DOHH2 (cell line): ENCODE results near the gene LMTK2.

ENCODE experiments used
- H3F3A ChIP-seq: fragments of 200-600 bp; sonication (generic), shearing (Covaris generic); 2 replicates; pipeline ENCODE4 v1.6.0; 2016; ENCODE audit warnings: antibody characterized with exemption, mild to moderate bottlenecking; ENCODE audit not compliant: control insufficient read depth, insufficient read depth
- H3K27ac ChIP-seq: fragments of 200-600 bp; sonication (generic); 2 replicates; pipeline ENCODE4 v1.5.1; 2014; ENCODE audit warnings: low read depth, mild to moderate bottlenecking, low read length, moderate library complexity
- H3K27me3 ChIP-seq: fragments of 200-600 bp; sonication (generic); 2 replicates; pipeline ENCODE4 v1.6.1; 2014; ENCODE audit warnings: mild to moderate bottlenecking, low read length, mixed read lengths; ENCODE audit not compliant: control insufficient read depth
- H3K36me3 ChIP-seq: fragments of 200-600 bp; sonication (generic); 2 replicates; pipeline ENCODE4 v1.6.1; 2014; ENCODE audit warnings: mild to moderate bottlenecking, low read length, moderate library complexity, mixed read lengths; ENCODE audit not compliant: control insufficient read depth
- H3K4me1 ChIP-seq: fragments of 200-600 bp; sonication (generic); 2 replicates; pipeline ENCODE4 v1.6.1; 2014; ENCODE audit warnings: mild to moderate bottlenecking, low read length, mixed read lengths; ENCODE audit not compliant: control insufficient read depth
- H3K4me2 ChIP-seq: fragments of 200-600 bp; sonication (generic); 2 replicates; pipeline ENCODE4 v1.6.0; 2014; ENCODE audit warnings: mild to moderate bottlenecking, low read length, moderate library complexity
- H3K4me3 ChIP-seq: fragments of 200-600 bp; sonication (generic); 2 replicates; pipeline ENCODE4 v1.5.1; 2014; ENCODE audit warnings: mild to moderate bottlenecking, low read length, mixed read lengths
- H3K79me2 ChIP-seq: fragments of 200-600 bp; sonication (generic); 2 replicates; pipeline ENCODE4 v1.6.1; 2014; ENCODE audit warnings: mild to moderate bottlenecking, low read length, mixed read lengths; ENCODE audit not compliant: control insufficient read depth
- H3K9me2 ChIP-seq: fragments of 200-600 bp; sonication (generic); replicated peaks from 2 replicates; pipeline ENCODE4 v1.6.1; 2014; ENCODE audit warnings: mild to moderate bottlenecking, low read length, mixed read lengths; ENCODE audit not compliant: control insufficient read depth
- H3K9me3 ChIP-seq: fragments of 200-600 bp; sonication (generic); 2 replicates; pipeline ENCODE4 v1.6.1; 2014; ENCODE audit warnings: antibody characterized with exemption, low read length, mixed read lengths; ENCODE audit not compliant: control insufficient read depth, insufficient read depth
- H4K20me1 ChIP-seq: fragments of 200-600 bp; sonication (generic); 2 replicates; pipeline ENCODE4 v1.6.0; 2014; ENCODE audit warnings: low read depth, mild to moderate bottlenecking, antibody characterized with exemption, low read length, moderate library complexity; ENCODE audit not compliant: control insufficient read depth, insufficient read depth
- CTCF ChIP-seq: fragments of 200-600 bp; sonication (generic); IDR thresholded peaks from one replicate; pipeline ENCODE4 v1.5.1; 2014; ENCODE audit warnings: antibody characterized with exemption, mild to moderate bottlenecking, low read depth, low read length; ENCODE audit not compliant: poor library complexity, severe bottlenecking
- EZH2phosphoT487 ChIP-seq: fragments of 200-600 bp; sonication (generic); IDR thresholded peaks from 2 replicates; pipeline ENCODE4 v1.6.1; 2017; ENCODE audit warnings: borderline replicate concordance, mild to moderate bottlenecking, antibody characterized with exemption, low read length, moderate library complexity, mixed read lengths

LMTK2 gene

GRCh38 chr7:98213296-98213887, 106.7 kb downstream of the LMTK2 start:
- no peak overlapping the region for H3K4me3 ChIP-seq
- peaks cover 26% of the 10 kb centered on the region for H3K27me3 ChIP-seq
- no peaks in the 10 kb centered on the region for H3K36me3 ChIP-seq
- peaks cover 27% of the 10 kb centered on the region for H4K20me1 ChIP-seq
- H3K4me2 ChIP-seq: no peak overlapping the region
- H3F3A ChIP-seq: peaks cover 12% of the 10 kb centered on the region
- no peaks in the 10 kb centered on the region for H3K79me2 ChIP-seq
- H3K4me1 ChIP-seq: peaks cover 13% of the 10 kb centered on the region
- no peaks in the 10 kb centered on the region for H3K9me3 ChIP-seq
- no peaks in the 10 kb centered on the region for H3K9me2 ChIP-seq
- no peak for TF ChIP-seq CTCF
- no peak overlapping the region for H3K27ac ChIP-seq

DNA sequence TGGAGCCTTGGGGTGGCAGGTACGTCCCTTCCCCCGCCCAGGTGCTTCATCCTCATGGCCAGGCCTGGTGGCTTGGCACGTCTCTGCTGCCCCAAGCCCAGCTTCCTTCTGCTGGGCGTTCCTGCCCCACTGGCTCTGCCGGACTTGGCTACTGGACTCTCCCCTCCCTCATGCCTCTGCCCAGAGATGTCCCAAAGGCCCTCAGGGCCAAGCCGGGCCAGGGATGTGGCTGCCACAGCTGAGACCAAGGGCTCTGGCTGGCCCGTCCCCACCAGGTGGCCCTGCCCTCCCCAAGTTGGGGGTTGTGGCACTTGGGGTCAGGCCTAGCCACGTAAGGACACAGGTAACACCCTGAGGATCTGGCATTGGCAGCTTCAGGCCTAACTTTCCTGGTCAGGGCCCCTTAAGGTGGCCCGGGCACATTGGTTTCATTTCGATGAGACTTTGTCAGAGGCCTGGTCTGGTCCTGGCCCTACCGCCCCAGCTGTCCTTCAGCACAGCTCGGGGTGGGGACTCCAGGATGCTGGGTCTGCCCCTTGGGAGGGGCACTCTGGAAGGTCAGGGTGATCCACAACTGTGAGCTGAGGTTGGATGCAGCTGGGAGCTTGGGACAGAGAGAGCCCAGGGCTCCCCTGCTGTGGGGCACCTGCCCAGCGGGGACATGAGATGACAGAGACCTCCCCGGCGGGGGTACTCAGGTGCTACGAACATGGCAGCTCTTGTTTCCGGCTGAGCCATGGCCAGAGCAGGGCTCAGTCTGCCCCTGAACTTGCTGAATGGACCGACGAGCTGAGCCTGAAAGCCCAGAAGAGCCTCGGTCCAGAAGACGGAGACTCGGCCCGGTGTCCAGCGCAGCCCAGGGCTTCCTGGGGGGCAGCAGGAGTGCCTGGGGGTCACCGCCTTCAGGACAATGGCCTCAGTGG, 107.5 kb downstream of the LMTK2 start:
- no peaks in the 10 kb centered on the region for H3K36me3 ChIP-seq
- H3K9me3 ChIP-seq: no peaks in the 10 kb centered on the region
- H3K4me2 ChIP-seq: no peak overlapping the region
- H3K27me3 ChIP-seq: peaks cover 33% of the 10 kb centered on the region
- H3F3A ChIP-seq: peaks cover 10% of the 10 kb centered on the region
- TF ChIP-seq CTCF: no peak
- TF ChIP-seq EZH2phosphoT487: no peak
- H3K27ac ChIP-seq: no peak overlapping the region
- peaks cover 20% of the 10 kb centered on the region for H3K4me1 ChIP-seq
- H3K4me3 ChIP-seq: no peak overlapping the region
- no peaks in the 10 kb centered on the region for H3K9me2 ChIP-seq
- no peaks in the 10 kb centered on the region for H3K79me2 ChIP-seq
- H4K20me1 ChIP-seq: peaks cover 32% of the 10 kb centered on the region

DNA sequence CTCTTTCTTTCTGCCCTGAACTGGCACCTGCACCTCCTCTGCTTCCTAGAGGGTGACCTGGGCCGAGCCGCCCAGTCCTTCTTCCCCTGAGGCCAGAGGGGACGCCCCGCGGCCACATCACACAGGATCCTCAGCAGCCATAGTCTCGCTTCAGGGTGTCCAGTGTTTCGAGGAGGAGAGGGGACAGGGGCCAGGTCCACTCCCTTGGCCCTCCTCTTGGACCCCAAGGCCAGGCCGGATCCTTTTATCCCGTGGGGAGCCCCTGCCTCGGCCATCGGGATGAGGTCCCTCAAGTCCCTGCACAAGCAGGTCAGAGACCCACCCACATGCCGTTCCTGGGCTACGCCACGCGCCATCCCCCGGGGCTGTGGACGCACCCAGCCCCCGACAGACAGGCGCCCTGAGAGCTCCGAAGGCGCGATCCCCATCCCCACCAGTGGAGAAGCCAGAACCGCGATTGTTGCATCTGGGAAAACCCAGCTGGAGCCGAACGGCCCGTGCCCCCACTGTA, 108.2 kb downstream of the LMTK2 start:
- Histone ChIP-seq H3K27me3 (peaks cover 37% of the 10 kb centered on the region), H3F3A (peaks cover 13% of the 10 kb centered on the region), H3K4me3 (no peak overlapping the region), H3K36me3 (no peaks in the 10 kb centered on the region), H3K79me2 (no peaks in the 10 kb centered on the region), H3K4me1 (peaks cover 28% of the 10 kb centered on the region), H3K9me2 (no peaks in the 10 kb centered on the region), H3K27ac (no peak overlapping the region), H3K9me3 (no peaks in the 10 kb centered on the region), H3K4me2 (no peak overlapping the region), H4K20me1 (peaks cover 33% of the 10 kb centered on the region)
- TF ChIP-seq CTCF: no peak
- no peak for TF ChIP-seq EZH2phosphoT487
